Kasumi-1 (cell line): ENCODE results near the gene STX19.
"Not testable (repeated sequence)": the region's sequence is repeated elsewhere in the genome, so short reads cannot be mapped to it uniquely, and the experiment has no call there.

Experiments used
- DNase-seq, 2 experiments: peaks; one replicate each; lab custom pipeline; 2025; lab: John Stamatoyannopoulos, UW

Gene STX19

DNA sequence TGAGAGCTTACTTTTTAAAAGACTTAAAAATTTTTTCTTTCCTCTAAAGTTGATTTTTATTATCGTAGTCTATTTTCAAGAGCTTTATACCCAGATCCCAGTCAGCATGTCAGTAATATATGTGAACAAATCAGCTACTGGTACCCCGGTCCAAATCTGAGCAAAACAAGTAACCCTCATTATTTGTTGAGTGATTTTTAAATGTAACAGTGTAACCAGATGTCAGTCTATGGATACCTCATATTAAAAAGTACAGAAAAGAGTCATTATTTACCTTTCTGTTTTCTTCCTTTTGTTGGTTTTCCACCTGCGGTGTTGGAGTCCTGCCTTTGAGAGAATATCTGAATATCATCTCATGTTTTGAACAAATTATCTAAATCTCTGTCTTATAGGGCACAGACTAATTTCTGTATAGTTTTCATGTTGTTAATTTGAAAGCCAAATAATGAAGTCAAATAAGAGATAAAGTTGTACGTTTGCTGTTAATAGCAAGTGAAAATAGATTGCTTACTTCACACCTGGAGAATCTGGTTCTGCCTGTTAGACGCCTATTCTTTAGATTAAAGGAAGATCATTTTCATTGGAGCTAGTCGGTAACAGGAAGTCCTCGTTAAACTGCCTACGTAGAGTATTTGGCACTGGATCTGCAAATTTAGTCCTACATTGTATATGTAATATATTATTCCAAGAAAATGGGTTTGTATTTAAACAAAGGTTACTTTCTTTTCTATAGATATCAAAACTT, at the start of gene STX19:
TSS of gene STX19 (minus strand) at position 505 of the 745 bp plus-strand sequence. CDS start 13,328 bp downstream, outside the sequence.
- no peak for DNase-seq

GRCh38 chr3:94076055-94076454, 47.7 kb upstream of the STX19 start:
- DNase-seq = no peak

GRCh38 chr3:94071713-94072284, 43.4 kb upstream of the STX19 start:
- DNase-seq = no peak

GRCh38 chr3:94070341-94070911, 42.0 kb upstream of the STX19 start:
- no peak for DNase-seq

GRCh38 chr3:94069194-94069813, 40.9 kb upstream of the STX19 start:
- peak; percentile 43 to 68 for DNase-seq

GRCh38 chr3:94066506-94067500, 38.4 kb upstream of the STX19 start:
- DNase-seq = no peak

- DNase-seq = no peak
Observed at GRCh38 chr3:94065819-94066480, 37.6 kb upstream of the STX19 start.

DNA sequence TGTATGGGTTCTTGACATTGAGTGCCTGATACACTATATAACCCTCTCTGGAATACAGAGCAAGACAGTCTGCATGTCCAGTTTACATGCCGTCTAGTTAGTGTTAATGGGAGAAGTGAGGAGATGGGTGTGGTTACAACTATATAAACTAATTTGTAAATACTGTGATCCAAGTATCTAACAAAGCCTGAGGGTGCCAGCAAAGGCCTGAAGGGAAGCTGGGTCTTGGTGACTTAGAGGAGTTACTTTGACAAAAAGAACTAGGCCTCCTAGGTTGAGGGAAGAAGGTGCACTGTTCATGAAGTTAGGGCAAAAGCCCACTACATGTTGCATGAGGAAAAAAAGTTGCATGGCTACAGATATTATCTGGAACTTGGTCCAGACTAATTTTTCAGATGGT, 36.7 kb upstream of the STX19 start:
- DNase-seq = no peak

DNA sequence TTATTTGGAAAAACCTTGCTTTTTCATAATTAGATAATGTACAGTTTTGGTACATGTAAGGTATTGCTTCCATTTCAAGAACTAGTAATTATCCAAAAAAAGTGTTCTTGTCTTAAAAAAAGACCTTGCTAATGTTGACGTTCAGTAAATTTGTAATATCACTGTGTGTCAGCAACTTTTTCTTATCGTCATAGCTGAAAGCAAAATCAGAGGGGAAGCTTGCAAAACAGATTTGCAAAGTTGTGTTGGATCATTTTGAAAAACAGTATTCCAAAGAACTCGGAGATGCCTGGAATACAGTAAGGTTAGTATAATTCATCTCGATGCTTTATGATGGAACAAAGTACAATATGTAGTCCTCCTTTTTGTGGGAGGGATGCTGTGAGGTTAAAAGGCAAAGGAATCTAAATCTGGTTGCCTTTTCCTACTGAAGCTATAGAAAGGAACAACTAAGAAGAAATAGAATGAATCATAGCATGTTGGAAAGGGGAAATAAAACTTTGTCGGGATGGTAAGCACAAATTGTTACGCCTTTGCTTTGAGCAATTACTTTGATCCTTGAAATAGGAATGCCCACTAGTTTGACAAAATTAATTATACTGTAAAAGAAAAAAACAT, 36.0 kb upstream of the STX19 start:
- DNase-seq = no peak

- DNase-seq = peak in 1 of 2 experiments; percentile 33
Observed at GRCh38 chr3:94063496-94064119, 35.2 kb upstream of the STX19 start.

GRCh38 chr3:94062513-94063404, 34.4 kb upstream of the STX19 start, which contains the start of the genes DHFR2 and NSUN3:
Gene DHFR2, minus strand, starts transcription at chr3:94062916. Its CDS starts 1,405 bp downstream, at chr3:94061511.
Gene NSUN3, plus strand, starts transcription at chr3:94063061. Its CDS starts 66 bp downstream, at chr3:94063127.
- peak; percentile 96 for DNase-seq

DNA sequence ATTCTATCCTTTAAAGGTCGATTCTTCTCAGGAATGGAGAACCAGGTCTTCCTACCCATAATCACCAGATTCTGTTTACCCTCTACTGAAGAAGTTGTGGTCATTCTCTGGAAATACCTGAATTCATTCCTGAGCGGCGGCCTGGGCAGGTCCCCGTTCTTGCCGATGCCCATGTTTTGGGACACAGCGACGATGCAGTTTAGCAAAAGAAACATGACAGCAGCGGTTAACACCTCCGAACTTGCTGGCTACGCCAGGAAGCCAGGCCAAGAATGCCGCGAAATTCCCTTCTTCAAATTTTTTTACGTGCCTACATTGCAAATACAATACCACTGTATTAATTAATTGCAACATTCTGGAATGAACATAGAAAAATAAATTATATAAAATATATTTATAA, 32.9 kb upstream of the STX19 start:
- no peak for DNase-seq

GRCh38 chr3:94050546-94050945, 22.1 kb upstream of the STX19 start:
- no peak for DNase-seq

DNA sequence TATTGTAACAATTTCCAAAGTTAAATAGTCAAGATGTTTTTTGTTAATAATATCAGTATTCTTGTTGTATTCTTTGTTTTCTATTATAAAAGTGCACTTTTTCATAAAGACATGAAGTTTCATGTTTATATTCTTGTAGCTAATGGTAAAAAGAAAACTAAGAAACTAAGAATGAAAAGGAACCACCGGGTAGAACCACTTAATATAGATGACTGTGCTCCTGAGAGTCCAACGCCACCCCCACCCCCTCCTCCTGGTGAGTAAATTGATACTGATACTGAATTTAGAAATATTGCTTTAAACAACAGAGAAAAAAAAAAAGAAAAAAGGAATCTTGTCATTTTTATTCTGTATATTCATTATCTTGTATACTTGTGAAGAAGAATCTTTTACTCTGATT, 20.9 kb upstream of the STX19 start:
- no peak for DNase-seq

GRCh38 chr3:94046533-94046932, 18.1 kb upstream of the STX19 start:
- DNase-seq = no peak

- not testable (repeated sequence) for DNase-seq
Observed at GRCh38 chr3:94044100-94044936, 15.9 kb upstream of the STX19 start.

DNA sequence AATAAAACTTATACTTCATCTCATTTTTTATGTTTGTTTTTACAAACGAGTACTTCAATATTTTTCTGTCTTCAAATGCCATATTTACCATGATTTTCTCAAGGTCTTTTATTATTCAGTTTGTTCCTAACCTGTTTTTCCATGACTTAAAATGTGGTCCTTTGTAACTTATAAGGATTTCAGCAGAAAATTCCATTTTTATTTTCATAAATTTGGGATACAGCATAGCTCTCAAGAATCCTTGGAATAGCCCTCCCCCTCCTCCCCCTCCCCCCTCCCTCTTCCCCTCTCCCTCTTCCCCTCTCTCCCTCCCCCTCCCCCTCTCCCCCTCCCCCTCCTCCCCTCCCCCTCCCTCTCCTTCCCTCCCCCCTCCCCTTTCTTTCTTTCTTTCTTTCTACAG, 14.9 kb upstream of the STX19 start:
- DNase-seq = no peak

GRCh38 chr3:94036909-94037507, 8.6 kb upstream of the STX19 start:
- DNase-seq = peak; percentile 43 to 44
